ENCODE measurements around the gene TMEM131. TPM values are rescaled to one million over a fixed set of nuclear protein-coding genes. Genes with fewer than 3 reads are reported as not detected.

Gene TMEM131
- total and polyA plus RNA-seq, 2 experiments from 2014 or later = 9.2 to 22.7 TPM

DNA sequence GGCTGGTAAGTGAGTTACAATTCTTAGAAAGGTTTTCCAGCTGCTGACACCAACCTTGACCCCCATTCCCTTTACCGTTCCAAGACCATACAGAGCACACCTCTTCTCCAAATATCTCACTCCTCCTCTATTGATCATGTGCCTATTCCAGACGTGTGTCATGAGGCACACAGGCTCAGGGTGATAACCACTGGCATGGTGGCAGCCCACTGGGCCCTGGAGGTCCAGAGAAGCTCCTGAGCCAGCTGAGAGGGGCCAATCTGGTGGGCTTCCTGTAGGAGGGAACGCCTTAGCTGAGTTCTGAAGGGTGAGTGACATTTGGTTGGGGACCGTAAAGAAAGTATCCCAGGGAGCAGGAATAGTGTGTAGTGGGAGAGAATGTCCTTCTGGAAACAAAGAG is 254.1 kb downstream of the TMEM131 start (continued):
- TF ChIP-seq ZNF462 (CRISPR knock-in tag; IDR thresholded peaks at IDR 0.05) = no peak
- TF ChIP-seq STAT1 (IDR thresholded peaks at IDR 0.05; ENCODE audit: unreplicated experiment) = no peak
- TF ChIP-seq POLR2AphosphoS5 (IDR thresholded peaks at IDR 0.05; ENCODE audit: low read depth) = no peak
- no peak for TF ChIP-seq ZNF114 (CRISPR knock-in tag; IDR thresholded peaks at IDR 0.05)
- no peak for TF ChIP-seq CTCF (conservative IDR thresholded peaks at IDR 0.05; ENCODE audit: low read depth in 2 of 2)
- no peak for TF ChIP-seq ETS1 (IDR thresholded peaks at IDR 0.05)

DNA sequence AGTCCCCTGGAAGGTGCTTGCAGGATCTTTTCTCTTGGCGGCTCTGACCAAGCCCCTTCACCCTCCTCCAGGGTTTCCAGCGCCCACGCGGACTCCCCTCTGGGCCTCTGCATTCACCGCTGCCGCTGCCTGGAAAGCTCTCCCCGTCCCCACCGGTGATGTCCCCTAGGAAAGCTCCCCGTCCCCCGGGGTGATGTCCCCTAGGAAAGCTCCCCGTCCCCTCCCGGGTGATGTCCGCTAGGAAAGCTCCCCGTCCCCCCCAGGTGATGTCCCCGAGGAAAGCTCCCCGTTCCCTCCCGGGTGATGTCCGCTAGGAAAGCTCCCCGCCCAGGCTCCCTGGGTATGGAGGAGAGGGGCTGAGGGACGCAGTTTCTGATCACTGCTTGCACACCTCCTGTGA is 254.5 kb downstream of the TMEM131 start:
- H3K4me1 ChIP-seq (ENCODE audit: insufficient read depth) = no peaks in the 10 kb centered on the region
- H3K27ac Mint-ChIP-seq = no peak overlapping the region
- peaks cover 21% of the 10 kb centered on the region for H3K27me3 Mint-ChIP-seq (ENCODE audit: insufficient read depth, low read depth, poor library complexity)
- DNase-seq (ENCODE audit: low spot score) (no peak), ATAC-seq (no peak)
- H3K27me3 ChIP-seq (ENCODE audit: insufficient read depth) = no peaks in the 10 kb centered on the region
- H3K9me2 ChIP-seq (ENCODE audit: insufficient read depth) = 0 out of 2 replicates have a peak, but pooled peaks cover 4% of the 10 kb centered on the region
- H3K9me3 Mint-ChIP-seq = no peaks in the 10 kb centered on the region
- H3K4me3 Mint-ChIP-seq = no peak overlapping the region
- H3K27ac ChIP-seq (ENCODE audit: low read depth) = no peak overlapping the region
- H3K4me2 ChIP-seq = no peak overlapping the region
- H3F3A ChIP-seq (replicated peaks; ENCODE audit: low read depth) = no peaks in the 10 kb centered on the region
- H3K36me3 ChIP-seq (ENCODE audit: insufficient read depth) = no peaks in the 10 kb centered on the region
- no peak overlapping the region for H2AFZ ChIP-seq
- no peak overlapping the region for H3K4me3 ChIP-seq
- no peaks in the 10 kb centered on the region for H3K79me2 ChIP-seq (replicated peaks; ENCODE audit: insufficient read depth)
- H3K4me1 Mint-ChIP-seq = peaks cover 4% of the 10 kb centered on the region; the same call in 2 of the 3 replicates
- H3K36me3 Mint-ChIP-seq (ENCODE audit: low read depth) = no peaks in the 10 kb centered on the region; the same call in 2 of the 3 replicates
- no peaks in the 10 kb centered on the region for H4K20me1 ChIP-seq (replicated peaks; ENCODE audit: insufficient read depth)
- no peak for TF ChIP-seq ETS1 (IDR thresholded peaks at IDR 0.05)
